ENCODE measurements around the gene SUSD1.

SUSD1 gene

GRCh38 chr9:112121633-112122032 lies 53.5 kb downstream of the SUSD1 start:
- TF ChIP-seq, protein P1, sequence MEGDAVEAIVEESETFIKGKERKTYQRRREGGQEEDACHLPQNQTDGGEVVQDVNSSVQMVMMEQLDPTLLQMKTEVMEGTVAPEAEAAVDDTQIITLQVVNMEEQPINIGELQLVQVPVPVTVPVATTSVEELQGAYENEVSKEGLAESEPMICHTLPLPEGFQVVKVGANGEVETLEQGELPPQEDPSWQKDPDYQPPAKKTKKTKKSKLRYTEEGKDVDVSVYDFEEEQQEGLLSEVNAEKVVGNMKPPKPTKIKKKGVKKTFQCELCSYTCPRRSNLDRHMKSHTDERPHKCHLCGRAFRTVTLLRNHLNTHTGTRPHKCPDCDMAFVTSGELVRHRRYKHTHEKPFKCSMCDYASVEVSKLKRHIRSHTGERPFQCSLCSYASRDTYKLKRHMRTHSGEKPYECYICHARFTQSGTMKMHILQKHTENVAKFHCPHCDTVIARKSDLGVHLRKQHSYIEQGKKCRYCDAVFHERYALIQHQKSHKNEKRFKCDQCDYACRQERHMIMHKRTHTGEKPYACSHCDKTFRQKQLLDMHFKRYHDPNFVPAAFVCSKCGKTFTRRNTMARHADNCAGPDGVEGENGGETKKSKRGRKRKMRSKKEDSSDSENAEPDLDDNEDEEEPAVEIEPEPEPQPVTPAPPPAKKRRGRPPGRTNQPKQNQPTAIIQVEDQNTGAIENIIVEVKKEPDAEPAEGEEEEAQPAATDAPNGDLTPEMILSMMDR (conservative IDR thresholded peaks at IDR 0.05; ENCODE audit: low read length) = no peak
- no peak for TF ChIP-seq EZH2phosphoT487 (IDR thresholded peaks at IDR 0.05; ENCODE audit: borderline replicate concordance)
- no peaks in the 10 kb centered on the region for H3K9me2 ChIP-seq (replicated peaks; ENCODE audit: low read depth, low read length)
- H3K9me3 ChIP-seq (ENCODE audit: insufficient read depth, low read depth, low read length) = no peaks in the 10 kb centered on the region
- H3K9ac ChIP-seq (ENCODE audit: low read depth, low read length, poor library complexity, severe bottlenecking) = no peak overlapping the region
- H3F3A ChIP-seq (ENCODE audit: low read depth) = no peaks in the 10 kb centered on the region
- no peaks in the 10 kb centered on the region for H3K79me2 ChIP-seq (ENCODE audit: insufficient read depth, low read length)
- peaks cover 11% of the 10 kb centered on the region; the same call in 1 of the 2 replicates for H3K36me3 ChIP-seq (ENCODE audit: insufficient read depth, low read length)
- no peaks in the 10 kb centered on the region for H3K27me3 ChIP-seq (ENCODE audit: insufficient read depth, low read length, poor library complexity, severe bottlenecking)
- no peak overlapping the region for H3K4me2 ChIP-seq (ENCODE audit: low read depth, low read length, poor library complexity, severe bottlenecking)
- H3K4me3 ChIP-seq (ENCODE audit: low read length, poor library complexity, severe bottlenecking) = no peak overlapping the region
- H3K4me1 ChIP-seq (ENCODE audit: insufficient read depth, low read length, poor library complexity, severe bottlenecking) = no peaks in the 10 kb centered on the region
- no peak overlapping the region for H2AFZ ChIP-seq (ENCODE audit: low read length)
- no peaks in the 10 kb centered on the region for H4K20me1 ChIP-seq (ENCODE audit: insufficient read depth, low read length, poor library complexity, severe bottlenecking)

DNA sequence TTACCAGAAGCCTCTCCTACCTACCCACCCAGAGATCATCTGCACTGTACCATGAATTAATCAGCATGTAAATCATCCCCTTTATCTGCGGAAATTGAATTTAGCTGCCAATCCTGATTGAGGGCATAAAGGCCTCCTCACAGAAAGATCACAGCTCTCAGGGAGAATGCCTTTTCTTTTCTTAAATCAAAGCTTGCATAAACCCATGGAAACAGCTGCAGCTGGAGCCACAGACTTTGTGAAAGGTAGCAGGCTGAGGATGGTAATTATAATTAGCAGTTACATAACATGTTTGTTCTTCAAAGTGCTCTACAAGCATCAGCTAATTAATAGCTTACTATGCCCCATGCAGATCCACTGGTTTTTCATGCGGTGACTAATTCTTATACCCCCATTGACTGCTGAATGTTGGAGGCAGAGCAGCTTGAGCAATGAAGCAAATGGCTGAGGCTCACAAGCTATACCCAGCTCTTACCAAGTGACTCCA lies 54.6 kb downstream of the SUSD1 start:
- Histone ChIP-seq H3K9ac (ENCODE audit: low read depth, low read length, poor library complexity, severe bottlenecking) (no peak overlapping the region), H3F3A (ENCODE audit: low read depth) (no peaks in the 10 kb centered on the region), H3K9me2 (replicated peaks; ENCODE audit: low read depth, low read length) (no peaks in the 10 kb centered on the region), H3K4me2 (ENCODE audit: low read depth, low read length, poor library complexity, severe bottlenecking) (no peak overlapping the region), H3K4me3 (ENCODE audit: low read length, poor library complexity, severe bottlenecking) (no peak overlapping the region), H3K9me3 (ENCODE audit: insufficient read depth, low read depth, low read length) (no peaks in the 10 kb centered on the region), H2AFZ (ENCODE audit: low read length) (no peak overlapping the region), H4K20me1 (ENCODE audit: insufficient read depth, low read length, poor library complexity, severe bottlenecking) (no peaks in the 10 kb centered on the region), H3K27me3 (ENCODE audit: insufficient read depth, low read length, poor library complexity, severe bottlenecking) (no peaks in the 10 kb centered on the region), H3K36me3 (ENCODE audit: insufficient read depth, low read length) (peaks cover 11% of the 10 kb centered on the region; the same call in 1 of the 2 replicates), H3K79me2 (ENCODE audit: insufficient read depth, low read length) (no peaks in the 10 kb centered on the region), H3K4me1 (ENCODE audit: insufficient read depth, low read length, poor library complexity, severe bottlenecking) (no peaks in the 10 kb centered on the region)
- TF ChIP-seq, protein P1 (conservative IDR thresholded peaks at IDR 0.05; ENCODE audit: low read length) = no peak

DNA sequence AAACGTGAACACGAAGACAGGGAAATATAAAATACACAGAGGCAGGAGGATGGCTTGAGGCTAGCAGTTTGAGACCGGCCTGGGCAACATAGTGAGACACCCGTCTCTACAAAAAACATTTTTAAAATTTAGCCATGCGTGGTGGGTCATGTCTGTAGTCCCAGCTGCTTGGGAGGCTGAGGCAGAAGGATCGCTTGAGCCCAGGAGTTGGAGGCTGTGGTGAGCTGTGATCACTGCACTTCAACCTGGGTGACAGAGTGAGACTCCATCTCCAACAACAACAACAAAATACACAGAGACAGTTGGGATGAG lies 55.1 kb downstream of the SUSD1 start:
- Histone ChIP-seq H3K4me2 (ENCODE audit: low read depth, low read length, poor library complexity, severe bottlenecking) (no peak overlapping the region), H2AFZ (ENCODE audit: low read length) (no peak overlapping the region)
- TF ChIP-seq EZH2phosphoT487 (IDR thresholded peaks at IDR 0.05; ENCODE audit: borderline replicate concordance) = no peak
- TF ChIP-seq, protein P1 (conservative IDR thresholded peaks at IDR 0.05; ENCODE audit: low read length) = no peak

More for the DNA sequence above, 55.1 kb downstream of the SUSD1 start:
- Histone ChIP-seq H4K20me1 (ENCODE audit: insufficient read depth, low read length, poor library complexity, severe bottlenecking) (no peaks in the 10 kb centered on the region), H3K79me2 (ENCODE audit: insufficient read depth, low read length) (no peaks in the 10 kb centered on the region), H3F3A (ENCODE audit: low read depth) (no peaks in the 10 kb centered on the region), H3K27me3 (ENCODE audit: insufficient read depth, low read length, poor library complexity, severe bottlenecking) (no peaks in the 10 kb centered on the region), H3K4me3 (ENCODE audit: low read length, poor library complexity, severe bottlenecking) (no peak overlapping the region), H3K4me1 (ENCODE audit: insufficient read depth, low read length, poor library complexity, severe bottlenecking) (no peaks in the 10 kb centered on the region), H3K36me3 (ENCODE audit: insufficient read depth, low read length) (peaks cover 11% of the 10 kb centered on the region; the same call in 1 of the 2 replicates), H3K9me3 (ENCODE audit: insufficient read depth, low read depth, low read length) (no peaks in the 10 kb centered on the region), H3K9me2 (replicated peaks; ENCODE audit: low read depth, low read length) (no peaks in the 10 kb centered on the region), H3K9ac (ENCODE audit: low read depth, low read length, poor library complexity, severe bottlenecking) (no peak overlapping the region)

Data from Loucy (cell line).